Trophoblast cell (in vitro differentiated cells and primary cell): Measurements from ENCODE around the gene OTOG.
A peak's percentile ranks its signal among the peaks of the same experiment; 100 is the strongest.
"Not testable (repeated sequence)": the region's sequence is repeated elsewhere in the genome, so short reads cannot be mapped to it uniquely, and the experiment has no call there.

Source experiments
- DNase-seq, 2 donors: peaks; one replicate each; pipeline ENCODE4 v3.0.0-alpha.2; 2016
- H2AFZ ChIP-seq: 2 replicates; pipeline ENCODE4 v1.6.1; 2013; ENCODE audit warnings: low read length, moderate library complexity, mild to moderate bottlenecking; ENCODE audit not compliant: insufficient read depth, poor library complexity
- H2AK5ac ChIP-seq: 2 replicates; pipeline ENCODE4 v1.6.1; 2013; ENCODE audit warnings: mild to moderate bottlenecking, low read length
- H2BK120ac ChIP-seq: 2 replicates; pipeline ENCODE4 v1.6.1; 2013; ENCODE audit warnings: low read length, mild to moderate bottlenecking, moderate library complexity; ENCODE audit not compliant: insufficient read depth, poor library complexity
- H2BK12ac ChIP-seq: 2 replicates; pipeline ENCODE4 v1.6.1; 2013; ENCODE audit warnings: mild to moderate bottlenecking, low read length, moderate library complexity
- H2BK5ac ChIP-seq: 2 replicates; pipeline ENCODE4 v1.6.1; 2013; ENCODE audit warnings: low read length, low read depth, moderate library complexity, mild to moderate bottlenecking; ENCODE audit not compliant: poor library complexity
- H3K14ac ChIP-seq: 2 replicates; pipeline ENCODE4 v1.6.1; 2013; ENCODE audit warnings: mild to moderate bottlenecking, low read length
- H3K18ac ChIP-seq: 2 replicates; pipeline ENCODE4 v1.6.1; 2013; ENCODE audit warnings: mild to moderate bottlenecking, low read length
- H3K23ac ChIP-seq: 2 replicates; pipeline ENCODE4 v1.6.1; 2013; ENCODE audit warnings: low read length
- H3K27ac ChIP-seq: 2 replicates; pipeline ENCODE4 v1.5.1; 2013; ENCODE audit warnings: low read depth, mild to moderate bottlenecking, inconsistent platforms, low read length, moderate library complexity
- H3K27me3 ChIP-seq: 2 replicates; pipeline ENCODE4 v1.6.1; 2013; ENCODE audit warnings: inconsistent platforms, mild to moderate bottlenecking, low read length, moderate library complexity; ENCODE audit not compliant: insufficient read depth
- H3K36me3 ChIP-seq, 2 experiments: 1 replicate in 1 of 2; 2 replicates in 1 of 2; pipeline ENCODE4 v1.6.1; 2013; ENCODE audit warnings: low read length in 2 of 2, mild to moderate bottlenecking in 2 of 2, moderate library complexity in 1 of 2; ENCODE audit not compliant: insufficient read depth in 2 of 2, control insufficient read depth in 1 of 2
- H3K4ac ChIP-seq: 2 replicates; pipeline ENCODE4 v1.6.1; 2013; ENCODE audit warnings: low read depth, mild to moderate bottlenecking, low read length, moderate library complexity
- H3K4me1 ChIP-seq, 2 experiments: 1 replicate in 1 of 2; 2 replicates in 1 of 2; pipeline ENCODE4 v1.6.1; 2013; ENCODE audit warnings: low read length in 2 of 2, mild to moderate bottlenecking in 2 of 2, moderate library complexity in 1 of 2; ENCODE audit not compliant: insufficient read depth in 2 of 2, control insufficient read depth in 1 of 2
- H3K4me2 ChIP-seq: 2 replicates; pipeline ENCODE4 v1.6.1; 2013; ENCODE audit warnings: inconsistent platforms, mild to moderate bottlenecking, low read length, moderate library complexity
- H3K4me3 ChIP-seq: 2 replicates; pipeline ENCODE4 v1.5.1; 2013; ENCODE audit warnings: mild to moderate bottlenecking, low read depth, low read length, inconsistent platforms
- H3K79me1 ChIP-seq: one replicate; pipeline ENCODE4 v1.6.1; 2013; ENCODE audit warnings: low read length
- H3K79me2 ChIP-seq: 2 replicates; pipeline ENCODE4 v1.6.1; 2013; ENCODE audit warnings: low read length, mild to moderate bottlenecking; ENCODE audit not compliant: control insufficient read depth, insufficient read depth, poor library complexity
- H3K9ac ChIP-seq: 2 replicates; pipeline ENCODE4 v1.6.1; 2013; ENCODE audit warnings: mild to moderate bottlenecking, low read length
- H3K9me3 ChIP-seq: 2 replicates; pipeline ENCODE4 v1.6.1; 2013; ENCODE audit warnings: low read depth, mild to moderate bottlenecking, control low read depth, inconsistent platforms, low read length; ENCODE audit not compliant: insufficient read depth
- H4K12ac ChIP-seq: 2 replicates; pipeline ENCODE4 v1.6.1; 2013; ENCODE audit warnings: low read depth, mild to moderate bottlenecking, low read length, moderate library complexity
- H4K8ac ChIP-seq: 2 replicates; pipeline ENCODE4 v1.6.1; 2013; ENCODE audit warnings: low read depth, mild to moderate bottlenecking, low read length, moderate library complexity
- H4K91ac ChIP-seq: one replicate; pipeline ENCODE4 v1.6.1; 2013; ENCODE audit warnings: low read depth, mild to moderate bottlenecking, low read length, moderate library complexity
- WGBS: extraction: QIAGEN DNeasy Blood & Tissue Kit; methylation state at CpG from one replicate; pipeline ENCODE4 v1.1.7; 2013; ENCODE audit warnings: missing lambda C conversion rate; ENCODE audit not compliant: insufficient read length, insufficient coverage; ENCODE audit errors: extremely low coverage; 5-methylcytosine and 5-hydroxymethylcytosine counted together

OTOG gene

GRCh38 chr11:17622711-17623110 lies 75.7 kb downstream of the OTOG start:
- H4K8ac ChIP-seq, H2BK120ac ChIP-seq, H3K27ac ChIP-seq, H3K36me3 ChIP-seq, H3K4me2 ChIP-seq, H4K12ac ChIP-seq, H2BK5ac ChIP-seq, H3K79me2 ChIP-seq, H3K9me3 ChIP-seq, H2BK12ac ChIP-seq, H3K4me1 ChIP-seq, H2AFZ ChIP-seq, H3K4me3 ChIP-seq, H4K91ac ChIP-seq, H3K14ac ChIP-seq, DNase-seq, H3K79me1 ChIP-seq, H3K9ac ChIP-seq, H3K27me3 ChIP-seq, H3K4ac ChIP-seq, H3K23ac ChIP-seq, H2AK5ac ChIP-seq, H3K18ac ChIP-seq: not testable (repeated sequence)
- WGBS = no CpG with 5 or more reads among the region's 4 CpGs

GRCh38 chr11:17629113-17629512 lies 82.1 kb downstream of the OTOG start:
- H2BK120ac ChIP-seq = no peak overlapping the region
- peak overlapping the region; percentile 30 for H3K4me3 ChIP-seq
- no peak overlapping the region for H4K91ac ChIP-seq
- H3K27ac ChIP-seq = no peak overlapping the region
- H4K8ac ChIP-seq = no peak overlapping the region
- H3K36me3 ChIP-seq = no peaks in the 10 kb centered on the region
- H3K27me3 ChIP-seq = no peaks in the 10 kb centered on the region
- H2BK5ac ChIP-seq = no peak overlapping the region
- H3K14ac ChIP-seq = no peak overlapping the region
- H4K12ac ChIP-seq = no peak overlapping the region
- no peaks in the 10 kb centered on the region for H3K4me1 ChIP-seq
- H2AK5ac ChIP-seq = no peak overlapping the region
- DNase-seq = no peak
- peaks cover 4% of the 10 kb centered on the region for H3K9me3 ChIP-seq
- H3K9ac ChIP-seq = no peak overlapping the region
- no peaks in the 10 kb centered on the region for H3K79me1 ChIP-seq
- no peaks in the 10 kb centered on the region for H3K79me2 ChIP-seq
- H3K23ac ChIP-seq = no peak overlapping the region
- H3K4ac ChIP-seq = no peak overlapping the region
- H2AFZ ChIP-seq = no peak overlapping the region
- H2BK12ac ChIP-seq = no peak overlapping the region
- H3K18ac ChIP-seq = no peak overlapping the region
- no CpG with 5 or more reads among the region's 5 CpGs for WGBS
- H3K4me2 ChIP-seq = no peak overlapping the region

GRCh38 chr11:17630936-17631335 lies 83.9 kb downstream of the OTOG start:
- H3K4me2 ChIP-seq = no peak overlapping the region
- no peaks in the 10 kb centered on the region for H3K4me1 ChIP-seq
- no peak for DNase-seq
- H3K23ac ChIP-seq = no peak overlapping the region
- H3K9ac ChIP-seq = no peak overlapping the region
- no peak overlapping the region for H4K91ac ChIP-seq
- no peak overlapping the region for H2AFZ ChIP-seq
- no peak overlapping the region for H3K4ac ChIP-seq
- H3K9me3 ChIP-seq = peaks cover 4% of the 10 kb centered on the region
- no peak overlapping the region for H2BK12ac ChIP-seq
- no peaks in the 10 kb centered on the region for H3K79me2 ChIP-seq
- H4K12ac ChIP-seq = no peak overlapping the region
- no CpG with 5 or more reads among the region's 2 CpGs for WGBS
- no peak overlapping the region for H2BK120ac ChIP-seq
- no peak overlapping the region for H3K4me3 ChIP-seq
- H4K8ac ChIP-seq = no peak overlapping the region
- no peak overlapping the region for H3K18ac ChIP-seq
- no peak overlapping the region for H2AK5ac ChIP-seq
- H3K36me3 ChIP-seq = no peaks in the 10 kb centered on the region
- H3K27ac ChIP-seq = no peak overlapping the region
- no peak overlapping the region for H3K14ac ChIP-seq
- no peak overlapping the region for H2BK5ac ChIP-seq
- H3K27me3 ChIP-seq = no peaks in the 10 kb centered on the region
- no peaks in the 10 kb centered on the region for H3K79me1 ChIP-seq

- no peaks in the 10 kb centered on the region for H3K4me1 ChIP-seq
- H3K23ac ChIP-seq = no peak overlapping the region
- H4K8ac ChIP-seq = no peak overlapping the region
- H3K27me3 ChIP-seq = no peaks in the 10 kb centered on the region
- H2BK120ac ChIP-seq = no peak overlapping the region
- WGBS = no CpG with 5 or more reads among the region's 19 CpGs
- no peaks in the 10 kb centered on the region for H3K36me3 ChIP-seq
- H3K4ac ChIP-seq = no peak overlapping the region
- no peak overlapping the region for H4K91ac ChIP-seq
- no peak overlapping the region for H2AFZ ChIP-seq
- no peak overlapping the region for H3K9ac ChIP-seq
- H3K14ac ChIP-seq = no peak overlapping the region
- no peak overlapping the region for H2BK12ac ChIP-seq
- H2BK5ac ChIP-seq = no peak overlapping the region
- H3K18ac ChIP-seq = no peak overlapping the region
- H3K4me3 ChIP-seq = peak overlapping the region; percentile 42
- no peaks in the 10 kb centered on the region for H3K79me2 ChIP-seq
- no peak overlapping the region for H3K27ac ChIP-seq
- no peak overlapping the region for H4K12ac ChIP-seq
- H3K4me2 ChIP-seq = no peak overlapping the region
- H3K79me1 ChIP-seq = no peaks in the 10 kb centered on the region
- H2AK5ac ChIP-seq = no peak overlapping the region
- H3K9me3 ChIP-seq = peaks cover 4% of the 10 kb centered on the region
- no peak for DNase-seq
Observed at GRCh38 chr11:17631702-17632365, 84.8 kb downstream of the OTOG start.
